ENCODE results near the gene NFE2. TPM values are rescaled to one million over a fixed set of nuclear protein-coding genes. Genes with fewer than 3 reads are reported as not detected.
A peak's percentile ranks its signal among the peaks of the same experiment; 100 is the strongest.
"Not testable (repeated sequence)": the region's sequence is repeated elsewhere in the genome, so short reads cannot be mapped to it uniquely, and the experiment has no call there.

Gene NFE2
- total and polyA plus RNA-seq, 9 donors, result 1.1 to 3.3 (median 2.3) TPM

DNA sequence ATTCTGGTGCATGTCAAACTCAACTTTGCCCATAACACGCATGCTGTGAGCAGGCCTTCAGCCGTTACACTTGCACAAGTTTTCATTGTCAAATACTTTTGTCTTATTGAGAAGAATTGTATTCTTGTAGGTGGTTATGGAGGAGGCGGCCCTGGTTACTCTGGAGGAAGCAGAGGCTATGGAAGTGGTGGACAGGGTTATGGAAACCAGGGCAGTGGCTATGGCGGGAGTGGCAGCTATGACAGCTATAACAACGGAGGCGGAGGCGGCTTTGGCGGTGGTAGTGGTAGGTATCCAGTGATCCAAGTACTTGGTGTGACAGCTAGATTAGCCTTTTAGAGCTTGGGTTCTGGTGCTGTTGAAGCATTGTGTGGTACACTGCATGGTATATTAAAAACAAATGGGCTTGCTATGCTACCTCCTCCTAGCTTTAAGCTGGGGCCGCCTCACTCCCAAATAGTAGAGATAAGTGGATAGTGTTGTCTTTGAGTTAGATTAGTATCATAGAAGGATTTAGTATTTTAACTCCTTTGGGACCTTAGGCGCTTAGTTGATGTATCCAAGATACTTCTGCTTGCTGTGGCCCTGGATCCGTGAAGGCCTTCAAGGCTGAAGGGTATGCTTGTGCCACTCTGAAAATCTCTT, 17.7 kb downstream of the NFE2 start:
- 47% methylated on average over 5 of the region's 11 CpGs for WGBS (ENCODE audit: insufficient coverage)

DNA sequence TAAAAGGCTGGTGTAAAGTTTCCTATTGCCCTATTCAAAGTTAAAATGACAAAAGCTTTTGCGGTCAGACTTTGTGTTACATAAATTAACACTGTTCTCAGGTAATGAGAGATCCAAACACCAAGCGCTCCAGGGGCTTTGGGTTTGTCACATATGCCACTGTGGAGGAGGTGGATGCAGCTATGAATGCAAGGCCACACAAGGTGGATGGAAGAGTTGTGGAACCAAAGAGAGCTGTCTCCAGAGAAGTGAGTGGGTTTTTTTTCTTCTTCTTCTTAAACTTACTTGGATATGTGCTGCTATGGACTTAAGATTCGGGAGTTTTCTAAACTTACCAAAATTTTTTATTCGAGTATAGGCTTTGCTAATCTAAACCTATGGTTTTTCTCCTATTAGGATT, 19.1 kb downstream of the NFE2 start:
- Histone ChIP-seq H3K4me3 (ENCODE audit: low read length) (peak overlapping the region; percentile 74), H3K36me3 (ENCODE audit: control insufficient read depth, insufficient read depth, low read length) (peaks cover 44% of the 10 kb centered on the region), H3K4me1 (ENCODE audit: control insufficient read depth, insufficient read depth, low read length) (peaks cover 32% of the 10 kb centered on the region), H3K27ac (ENCODE audit: low read length) (peak overlapping the region; percentile 96)
- WGBS (ENCODE audit: insufficient coverage), result no CpG with 5 or more reads among the region's 4 CpGs
- not testable (repeated sequence) for H3K9me3 ChIP-seq (replicated peaks; ENCODE audit: control insufficient read depth, low read depth, low read length); DNase-seq; H3K27me3 ChIP-seq (ENCODE audit: control insufficient read depth, insufficient read depth, low read length)

More for the DNA sequence above, 17.7 kb downstream of the NFE2 start:
- Histone ChIP-seq H3K27ac (ENCODE audit: low read length) (peak overlapping the region; percentile 42), H3K27me3 (ENCODE audit: control insufficient read depth, insufficient read depth, low read length) (no peaks in the 10 kb centered on the region), H3K4me3 (ENCODE audit: low read length) (peak overlapping the region; percentile 12), H3K9me3 (replicated peaks; ENCODE audit: control insufficient read depth, low read depth, low read length) (no peaks in the 10 kb centered on the region), H3K4me1 (ENCODE audit: control insufficient read depth, insufficient read depth, low read length) (peaks cover 33% of the 10 kb centered on the region), H3K36me3 (ENCODE audit: control insufficient read depth, insufficient read depth, low read length) (peaks cover 53% of the 10 kb centered on the region)
- DNase-seq, result no peak

DNA sequence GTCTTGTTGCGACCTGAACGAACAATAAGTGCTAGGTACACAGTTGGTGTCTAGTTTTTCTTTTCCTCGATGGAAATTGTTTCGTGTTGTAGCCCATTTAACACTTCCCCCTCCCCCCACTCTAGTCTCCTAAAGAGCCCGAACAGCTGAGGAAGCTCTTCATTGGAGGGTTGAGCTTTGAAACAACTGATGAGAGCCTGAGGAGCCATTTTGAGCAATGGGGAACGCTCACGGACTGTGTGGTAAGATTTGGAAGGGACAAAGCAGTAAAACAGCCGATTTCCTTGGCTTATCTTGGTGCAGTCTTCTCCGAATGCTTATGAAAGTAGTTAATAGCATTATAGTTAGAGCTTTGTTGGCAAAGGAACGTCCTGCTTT, 19.6 kb downstream of the NFE2 start:
- Histone ChIP-seq H3K4me3 (ENCODE audit: low read length) (peak overlapping the region; percentile 74), H3K4me1 (ENCODE audit: control insufficient read depth, insufficient read depth, low read length) (peaks cover 32% of the 10 kb centered on the region), H3K36me3 (ENCODE audit: control insufficient read depth, insufficient read depth, low read length) (peaks cover 39% of the 10 kb centered on the region), H3K27ac (ENCODE audit: low read length) (peak overlapping the region; percentile 96)
- 0% methylated on average over 4 of the region's 10 CpGs for WGBS (ENCODE audit: insufficient coverage)
- not testable (repeated sequence) for H3K9me3 ChIP-seq (replicated peaks; ENCODE audit: control insufficient read depth, low read depth, low read length); H3K27me3 ChIP-seq (ENCODE audit: control insufficient read depth, insufficient read depth, low read length); DNase-seq

DNA sequence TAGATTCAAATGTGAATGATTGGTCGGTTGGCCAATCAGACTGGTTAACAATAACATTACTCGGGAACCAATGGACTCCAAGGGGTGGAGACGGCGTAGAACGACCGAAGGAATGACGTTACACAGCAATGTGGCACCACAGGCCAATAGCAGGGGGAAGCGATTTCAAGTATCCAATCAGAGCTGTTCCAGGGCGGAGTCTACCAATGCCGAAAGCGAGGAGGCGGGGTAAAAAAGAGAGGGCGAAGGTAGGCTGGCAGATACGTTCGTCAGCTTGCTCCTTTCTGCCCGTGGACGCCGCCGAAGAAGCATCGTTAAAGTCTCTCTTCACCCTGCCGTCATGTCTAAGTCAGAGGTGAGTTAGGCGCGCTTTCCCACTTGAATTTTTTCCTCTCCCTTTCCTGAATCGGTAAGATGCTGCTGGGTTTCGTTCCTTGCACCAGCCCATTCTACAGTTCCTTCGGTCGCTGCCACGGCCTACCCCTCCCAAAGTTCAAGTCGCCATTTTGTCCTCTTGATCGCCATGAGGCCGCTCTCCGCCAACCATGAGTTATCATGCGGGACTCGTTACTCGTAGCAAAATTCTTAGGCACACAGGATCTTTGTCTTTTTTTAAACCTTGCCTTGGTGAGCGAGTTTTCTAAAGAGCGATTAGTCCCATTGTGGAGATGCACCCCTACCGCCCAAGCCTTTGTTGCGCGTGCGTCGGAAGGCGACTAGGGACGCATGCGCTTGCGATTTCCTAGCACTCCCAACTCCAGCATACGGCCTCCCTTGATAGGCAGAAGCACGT, 20.2 kb downstream of the NFE2 start, which contains the start of gene HNRNPA1:
TSS of gene HNRNPA1 (plus strand) at position 259 of the 793 bp plus-strand sequence. CDS start at position 341, 82 bp downstream.
- peak within 1 kb of the TSS; percentile 74 for H3K4me3 ChIP-seq (ENCODE audit: low read length)
- WGBS (ENCODE audit: insufficient coverage), result under 1% methylated on average over 40 of the region's 48 CpGs

DNA sequence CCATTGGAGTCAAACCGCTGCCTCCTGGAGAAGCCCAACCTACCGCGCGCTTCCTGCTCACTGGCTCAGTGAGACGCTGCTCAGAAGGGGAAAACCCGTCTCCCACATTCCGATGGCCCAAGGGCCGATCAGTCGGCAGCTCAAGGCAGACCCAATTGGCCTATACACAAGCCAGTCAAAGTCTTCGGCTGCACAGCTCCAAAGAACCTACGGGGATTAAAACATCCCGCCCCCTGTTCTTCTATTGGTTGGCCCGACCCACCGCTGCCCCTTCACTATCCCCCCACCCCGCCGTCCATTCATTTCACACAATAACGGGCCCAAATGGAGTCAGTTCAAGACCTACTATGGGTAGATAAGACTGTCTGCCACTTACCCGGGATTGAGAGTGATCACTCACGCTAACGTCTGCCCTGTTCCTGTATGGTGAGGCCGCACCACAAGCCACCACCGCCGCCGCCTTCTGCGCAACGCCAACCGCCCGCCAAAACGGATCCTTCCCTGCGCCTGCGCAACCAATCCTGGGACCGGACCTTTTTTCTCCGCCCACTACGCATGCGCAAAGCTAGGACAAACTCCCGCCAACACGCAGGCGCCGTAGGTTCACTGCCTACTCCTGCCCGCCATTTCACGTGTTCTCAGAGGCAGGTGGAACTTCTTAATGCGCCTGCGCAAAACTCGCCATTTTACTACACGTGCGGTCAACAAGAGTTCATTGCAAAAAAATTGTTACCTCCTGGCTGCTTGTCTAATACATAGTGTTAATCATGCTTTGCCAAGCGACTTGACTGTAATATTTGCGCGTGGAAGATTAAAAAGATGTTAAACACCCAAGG, 21.0 kb downstream of the NFE2 start, which contains the start of gene CBX5:
TSS of gene CBX5 (minus strand) at position 491 of the 836 bp plus-strand sequence. CDS start 22,472 bp downstream, outside the sequence.
- 0% methylated on average over 39 of the region's 49 CpGs for WGBS (ENCODE audit: insufficient coverage)
- Histone ChIP-seq H3K27ac (ENCODE audit: low read length) (peak within 1 kb of the TSS; percentile 100), H3K4me3 (ENCODE audit: low read length) (peak within 1 kb of the TSS; percentile 74), H3K9me3 (replicated peaks; ENCODE audit: control insufficient read depth, low read depth, low read length) (no peaks in the 10 kb centered on the region), H3K4me1 (ENCODE audit: control insufficient read depth, insufficient read depth, low read length) (peaks cover 26% of the 10 kb centered on the region), H3K27me3 (ENCODE audit: control insufficient read depth, insufficient read depth, low read length) (no peaks in the 10 kb centered on the region), H3K36me3 (ENCODE audit: control insufficient read depth, insufficient read depth, low read length) (peaks cover 31% of the 10 kb centered on the region)
- peak; percentile 100 for DNase-seq

More for the DNA sequence above, 20.2 kb downstream of the NFE2 start, which contains the start of gene HNRNPA1:
- H3K4me1 ChIP-seq (ENCODE audit: control insufficient read depth, insufficient read depth, low read length), result peaks cover 28% of the 10 kb centered on the region
- H3K27me3 ChIP-seq (ENCODE audit: control insufficient read depth, insufficient read depth, low read length), result no peaks in the 10 kb centered on the region
- H3K27ac ChIP-seq (ENCODE audit: low read length), result peak within 1 kb of the TSS; percentile 100
- H3K9me3 ChIP-seq (replicated peaks; ENCODE audit: control insufficient read depth, low read depth, low read length), result no peaks in the 10 kb centered on the region
- peak; percentile 100 for DNase-seq
- H3K36me3 ChIP-seq (ENCODE audit: control insufficient read depth, insufficient read depth, low read length), result peaks cover 34% of the 10 kb centered on the region

DNA sequence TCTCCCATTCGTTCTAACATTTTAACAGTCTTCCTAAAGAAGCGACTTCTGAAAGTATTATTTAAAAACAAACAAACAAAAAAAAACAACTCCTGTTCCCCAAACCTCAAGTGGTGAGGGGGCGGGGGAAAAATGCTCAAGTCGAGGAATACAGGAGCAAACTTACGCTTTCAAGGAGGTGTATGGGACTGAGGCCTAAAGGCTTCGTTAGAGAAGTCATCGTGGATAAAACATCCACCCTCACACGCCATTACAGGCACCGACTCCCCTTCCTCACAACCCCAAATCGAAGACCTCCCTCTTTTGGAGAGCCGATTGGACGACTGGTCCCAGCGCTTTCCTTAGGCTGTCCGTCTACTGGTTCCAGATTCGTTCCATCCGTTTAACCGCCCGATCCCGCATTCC, 21.6 kb downstream of the NFE2 start:
- peaks cover 31% of the 10 kb centered on the region for H3K36me3 ChIP-seq (ENCODE audit: control insufficient read depth, insufficient read depth, low read length)
- no peaks in the 10 kb centered on the region for H3K27me3 ChIP-seq (ENCODE audit: control insufficient read depth, insufficient read depth, low read length)
- DNase-seq, result no peak
- H3K9me3 ChIP-seq (replicated peaks; ENCODE audit: control insufficient read depth, low read depth, low read length), result no peaks in the 10 kb centered on the region
- H3K27ac ChIP-seq (ENCODE audit: low read length), result peak overlapping the region; percentile 100
- peaks cover 26% of the 10 kb centered on the region for H3K4me1 ChIP-seq (ENCODE audit: control insufficient read depth, insufficient read depth, low read length)
- peak overlapping the region; percentile 53 for H3K4me3 ChIP-seq (ENCODE audit: low read length)
- WGBS (ENCODE audit: insufficient coverage), result 0% methylated on average over 13 of the region's 19 CpGs

DNA sequence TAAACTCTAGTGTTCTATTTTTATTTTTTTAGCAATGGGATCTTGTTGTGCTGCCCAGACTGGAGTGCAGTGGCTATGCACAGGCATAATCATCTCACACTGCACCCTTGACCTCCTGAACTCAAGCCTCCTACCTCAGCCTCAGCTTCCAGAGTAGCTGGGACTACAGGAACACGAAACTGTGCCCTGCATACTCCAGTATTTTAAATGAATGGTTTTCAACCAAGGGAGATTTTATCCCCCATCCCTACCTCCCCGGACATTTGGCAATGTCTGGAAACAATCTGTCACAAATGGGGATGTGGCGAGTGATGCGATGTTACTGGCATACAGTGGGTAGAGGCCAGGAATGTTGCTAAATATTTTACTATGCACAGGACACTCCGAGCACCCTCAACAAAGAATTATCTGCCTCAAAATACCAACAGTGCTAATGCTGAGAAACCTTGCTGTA, 23.0 kb downstream of the NFE2 start:
- no peak for DNase-seq
- Histone ChIP-seq H3K4me3 (ENCODE audit: low read length) (no peak overlapping the region), H3K36me3 (ENCODE audit: control insufficient read depth, insufficient read depth, low read length) (peaks cover 27% of the 10 kb centered on the region), H3K4me1 (ENCODE audit: control insufficient read depth, insufficient read depth, low read length) (peaks cover 15% of the 10 kb centered on the region), H3K27me3 (ENCODE audit: control insufficient read depth, insufficient read depth, low read length) (no peaks in the 10 kb centered on the region), H3K27ac (ENCODE audit: low read length) (peak overlapping the region; percentile 100), H3K9me3 (replicated peaks; ENCODE audit: control insufficient read depth, low read depth, low read length) (no peaks in the 10 kb centered on the region)
- 43% methylated on average over 1 of the region's 5 CpGs for WGBS (ENCODE audit: insufficient coverage)

DNA sequence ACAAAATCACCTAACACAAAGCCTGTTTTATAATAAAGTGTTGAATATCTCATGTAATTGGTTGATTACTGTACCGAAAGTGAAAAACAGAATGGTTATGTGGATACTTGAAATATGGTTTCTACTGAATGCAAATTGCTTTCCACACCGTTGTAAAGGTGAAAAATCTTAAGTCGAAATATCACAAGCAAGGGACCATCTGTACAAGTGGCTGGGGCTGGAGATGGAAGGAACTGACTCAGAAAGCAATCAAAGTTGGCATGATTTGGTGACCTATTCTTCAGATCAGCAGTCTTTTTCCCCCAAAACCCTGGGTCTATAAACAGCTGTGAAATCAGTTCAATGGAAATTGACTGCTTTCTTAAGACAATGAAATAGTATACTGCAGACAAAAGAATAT, 24.4 kb downstream of the NFE2 start:
- H3K27me3 ChIP-seq (ENCODE audit: control insufficient read depth, insufficient read depth, low read length), result no peaks in the 10 kb centered on the region
- no peak overlapping the region for H3K27ac ChIP-seq (ENCODE audit: low read length)
- H3K4me1 ChIP-seq (ENCODE audit: control insufficient read depth, insufficient read depth, low read length), result peaks cover 4% of the 10 kb centered on the region
- no CpG with 5 or more reads among the region's 3 CpGs for WGBS (ENCODE audit: insufficient coverage)
- no peaks in the 10 kb centered on the region for H3K9me3 ChIP-seq (replicated peaks; ENCODE audit: control insufficient read depth, low read depth, low read length)
- DNase-seq, result no peak
- no peak overlapping the region for H3K4me3 ChIP-seq (ENCODE audit: low read length)
- H3K36me3 ChIP-seq (ENCODE audit: control insufficient read depth, insufficient read depth, low read length), result peaks cover 14% of the 10 kb centered on the region

DNA sequence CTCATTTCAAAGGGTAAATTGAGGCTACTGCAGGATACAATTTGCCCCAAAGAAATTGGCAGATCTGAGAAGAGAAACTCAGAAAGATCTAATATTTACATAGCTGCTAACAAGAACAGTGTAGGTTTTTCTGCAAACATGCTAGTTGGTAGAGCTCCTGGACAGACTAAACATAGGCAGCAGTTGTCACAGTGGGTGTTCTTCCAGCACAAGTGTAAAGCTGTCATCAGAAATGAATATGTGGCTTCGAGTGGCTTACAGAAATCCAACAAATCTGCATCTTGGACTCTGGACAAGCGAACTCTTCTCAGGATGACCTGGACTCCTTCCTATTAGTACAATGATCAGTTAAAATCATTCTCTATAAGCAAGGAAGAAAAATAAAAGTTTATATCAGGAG, 26.8 kb downstream of the NFE2 start:
- H3K9me3 ChIP-seq (replicated peaks; ENCODE audit: control insufficient read depth, low read depth, low read length), result no peaks in the 10 kb centered on the region
- H3K27ac ChIP-seq (ENCODE audit: low read length), result peak overlapping the region; percentile 67
- H3K4me3 ChIP-seq (ENCODE audit: low read length), result no peak overlapping the region
- no peaks in the 10 kb centered on the region for H3K27me3 ChIP-seq (ENCODE audit: control insufficient read depth, insufficient read depth, low read length)
- WGBS (ENCODE audit: insufficient coverage), result no CpG with 5 or more reads among the region's 2 CpGs
- peaks cover 15% of the 10 kb centered on the region for H3K36me3 ChIP-seq (ENCODE audit: control insufficient read depth, insufficient read depth, low read length)
- H3K4me1 ChIP-seq (ENCODE audit: control insufficient read depth, insufficient read depth, low read length), result peaks cover 4% of the 10 kb centered on the region
- peak; percentile 37 for DNase-seq

All from muscle of leg (tissue), 11 donors.